GM19468 (cell line): ENCODE measurements around the gene ZBTB40.

Experiments
- ATAC-seq: cut with Tn5 transposase; IDR thresholded peaks from one replicate; pipeline ENCODE4 v1.9.1; 2021; ENCODE audit warnings: mild to moderate bottlenecking, moderate library complexity, moderate number of reproducible peaks; ENCODE audit not compliant: unreplicated experiment; ENCODE audit errors: extremely low read depth

The ZBTB40 gene

DNA sequence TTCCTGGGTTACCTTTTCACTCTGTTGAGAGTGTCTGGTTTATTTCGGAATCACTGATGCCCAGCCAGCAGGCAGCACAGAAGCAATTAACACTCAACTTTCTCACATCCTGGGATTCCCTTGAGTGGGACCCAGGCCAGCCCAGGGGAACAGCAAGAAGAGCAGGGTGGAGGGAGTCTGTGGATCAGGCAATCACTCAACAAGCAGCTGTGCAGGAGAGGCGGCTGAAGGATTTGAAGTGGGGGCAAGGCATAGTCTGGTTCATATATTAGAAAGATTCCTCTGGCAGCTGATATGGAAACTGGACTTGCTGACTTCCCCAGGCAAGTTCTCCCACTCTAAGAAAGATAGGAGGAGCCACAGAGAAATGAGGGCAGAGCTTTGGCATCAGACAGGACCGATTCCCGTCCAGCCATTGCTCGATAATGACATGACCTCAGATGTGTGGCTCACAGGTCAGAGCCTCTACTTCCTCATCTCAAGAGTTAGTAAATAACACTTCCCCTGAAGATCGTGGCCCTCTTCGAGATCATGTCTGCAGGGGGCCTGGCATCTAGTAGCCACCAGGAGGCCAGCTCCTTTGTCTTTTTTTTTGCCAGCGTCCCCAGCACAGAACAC, 124.0 kb downstream of the ZBTB40 start:
- ATAC-seq = no peak

DNA sequence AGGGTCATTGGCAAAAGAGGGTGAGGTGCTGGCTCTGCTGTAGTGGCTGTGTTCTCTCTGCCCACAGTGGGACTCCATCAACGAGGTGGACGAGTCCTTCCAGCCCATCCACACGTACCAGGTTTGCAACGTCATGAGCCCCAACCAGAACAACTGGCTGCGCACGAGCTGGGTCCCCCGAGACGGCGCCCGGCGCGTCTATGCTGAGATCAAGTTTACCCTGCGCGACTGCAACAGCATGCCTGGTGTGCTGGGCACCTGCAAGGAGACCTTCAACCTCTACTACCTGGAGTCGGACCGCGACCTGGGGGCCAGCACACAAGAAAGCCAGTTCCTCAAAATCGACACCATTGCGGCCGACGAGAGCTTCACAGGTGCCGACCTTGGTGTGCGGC, 124.5 kb downstream of the ZBTB40 start:
- ATAC-seq = no peak

DNA sequence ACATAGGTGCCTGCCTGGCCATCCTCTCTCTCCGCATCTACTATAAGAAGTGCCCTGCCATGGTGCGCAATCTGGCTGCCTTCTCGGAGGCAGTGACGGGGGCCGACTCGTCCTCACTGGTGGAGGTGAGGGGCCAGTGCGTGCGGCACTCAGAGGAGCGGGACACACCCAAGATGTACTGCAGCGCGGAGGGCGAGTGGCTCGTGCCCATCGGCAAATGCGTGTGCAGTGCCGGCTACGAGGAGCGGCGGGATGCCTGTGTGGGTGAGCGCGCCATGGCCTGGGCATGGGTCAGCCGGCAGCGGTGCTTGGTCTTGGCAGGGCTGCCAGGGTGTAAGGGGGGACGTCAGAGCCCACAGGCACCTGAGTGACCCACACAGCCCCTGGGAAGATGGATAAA, 125.0 kb downstream of the ZBTB40 start:
- no peak for ATAC-seq

DNA sequence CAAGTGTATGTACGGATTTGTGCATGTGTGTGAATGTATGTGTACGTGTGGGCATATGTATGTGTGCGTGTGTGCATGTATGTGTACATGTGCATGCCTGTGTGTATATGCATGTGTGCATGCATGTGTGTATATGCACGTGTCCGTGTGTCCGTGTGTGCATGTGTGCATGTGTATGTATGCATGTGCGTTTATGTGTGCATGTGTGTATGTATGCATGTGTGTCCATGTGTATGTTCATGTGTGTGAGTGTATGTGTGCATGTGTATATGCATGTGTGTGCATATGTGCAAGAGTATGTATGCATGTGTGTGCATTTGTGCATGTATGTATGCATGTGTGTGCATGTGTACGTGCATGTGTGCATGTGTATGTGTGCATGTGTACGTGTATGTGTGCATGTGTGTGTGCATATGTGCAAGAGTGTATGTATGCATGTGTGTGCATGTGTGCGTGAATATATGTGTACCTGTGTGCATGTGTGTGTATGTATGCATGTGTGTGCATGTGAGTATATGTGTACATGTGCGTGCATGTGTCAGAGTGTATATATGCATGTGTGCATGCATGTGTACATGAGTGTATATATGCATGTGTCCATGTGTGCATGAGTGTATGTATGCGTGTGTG, 127.2 kb downstream of the ZBTB40 start:
- ATAC-seq = no peak

DNA sequence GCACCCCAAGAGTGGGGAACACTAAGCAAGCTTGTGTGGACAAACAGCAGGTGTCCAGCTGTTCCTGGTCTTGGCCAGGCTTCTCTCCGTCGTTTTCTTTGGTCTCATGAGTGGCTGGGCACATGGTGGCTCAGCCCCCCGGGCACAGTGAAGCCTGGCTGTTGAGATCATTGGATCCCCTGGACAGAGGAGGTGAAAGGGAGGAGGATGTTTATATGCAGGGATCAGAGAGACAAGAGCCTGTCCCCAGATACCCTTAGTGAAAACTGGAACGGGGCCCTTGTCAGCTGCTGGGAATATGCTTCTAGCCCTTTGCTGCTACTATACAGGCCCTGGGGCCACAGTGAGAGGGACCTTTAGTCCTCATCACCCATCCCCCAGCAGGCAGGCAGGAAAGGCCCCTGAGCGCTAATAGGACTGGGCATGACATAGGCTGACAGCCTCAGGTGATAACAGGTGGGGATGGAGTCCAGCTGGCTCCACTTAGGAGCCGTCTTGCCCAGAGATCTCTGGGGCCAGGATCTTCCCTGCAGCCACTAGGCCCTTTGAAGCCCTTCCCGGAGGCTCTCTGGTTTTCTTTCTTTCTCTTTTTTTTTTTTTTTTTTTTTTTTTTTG, 128.0 kb downstream of the ZBTB40 start:
- no peak for ATAC-seq
